Measurements from ENCODE around the gene ERCC4. TPM values are rescaled to one million over a fixed set of nuclear protein-coding genes. Genes with fewer than 3 reads are reported as not detected.
"Not testable (repeated sequence)": the region's sequence is repeated elsewhere in the genome, so short reads cannot be mapped to it uniquely, and the experiment has no call there.

Gene ERCC4
- 1 to 10 TPM; 6.3 to 6.6 TPM for total RNA-seq
- long read RNA-seq, partial matches to known transcripts = 0 of 4 reads
- long read RNA-seq, other reads (novel, unspliced or antisense) = 1 of 4 reads

- intact Hi-C loops (cut with DNase I, micrococcal nuclease) = loop anchor here in 1 of 2 donors (5.0 to 10.0 kb wide), 3 partner anchors 325 to 607 kb away; no protein-coding TSS in a partner anchor
- DNase-seq (peak; percentile 99 to 100), ATAC-seq (peak; percentile 98)
Measured at GRCh38 chr16:13919683-13920509, at the start of gene ERCC4. Gene ERCC4, plus strand, starts transcription at chr16:13920154. Its CDS starts 12 bp downstream, at chr16:13920166.

- ATAC-seq = no peak
- intact Hi-C loops (cut with DNase I, micrococcal nuclease) = no loop called here
- DNase-seq = no peak
Measured at GRCh38 chr16:13873835-13874438, 46.0 kb upstream of the ERCC4 start.

- no peak for DNase-seq
- ATAC-seq = no peak
- intact Hi-C loops (cut with DNase I, micrococcal nuclease) = no loop called here
Measured at GRCh38 chr16:13875614-13876284, 44.2 kb upstream of the ERCC4 start.

- ATAC-seq = no peak
- intact Hi-C loops (cut with DNase I, micrococcal nuclease) = no loop called here
- DNase-seq = no peak
Measured at GRCh38 chr16:13883276-13883675, 36.7 kb upstream of the ERCC4 start.

GRCh38 chr16:13883881-13884280 is 36.1 kb upstream of the ERCC4 start:
- ATAC-seq (no peak), DNase-seq (no peak)
- intact Hi-C loops (cut with DNase I, micrococcal nuclease) = no loop called here

- ATAC-seq (no peak), DNase-seq (no peak)
- intact Hi-C loops (cut with DNase I, micrococcal nuclease) = no loop called here
Measured at GRCh38 chr16:13885700-13886099, 34.3 kb upstream of the ERCC4 start.

GRCh38 chr16:13886608-13887007 is 33.3 kb upstream of the ERCC4 start:
- no peak for ATAC-seq
- no peak for DNase-seq
- intact Hi-C loops (cut with DNase I, micrococcal nuclease) = no loop called here

- intact Hi-C loops (cut with DNase I, micrococcal nuclease); ATAC-seq; DNase-seq: not testable (repeated sequence)
Measured at GRCh38 chr16:13889323-13889722, 30.6 kb upstream of the ERCC4 start.

- no peak for DNase-seq
- intact Hi-C loops (cut with DNase I, micrococcal nuclease) = no loop called here
- ATAC-seq = no peak
Measured at GRCh38 chr16:13892301-13892700, 27.7 kb upstream of the ERCC4 start.

GRCh38 chr16:13895516-13895915 is 24.4 kb upstream of the ERCC4 start:
- DNase-seq (no peak), ATAC-seq (no peak)
- intact Hi-C loops (cut with DNase I, micrococcal nuclease) = no loop called here

- no peak for DNase-seq
- intact Hi-C loops (cut with DNase I, micrococcal nuclease) = no loop called here
- ATAC-seq = no peak
Measured at GRCh38 chr16:13896543-13897182, 23.3 kb upstream of the ERCC4 start.

GRCh38 chr16:13897806-13898205 is 22.1 kb upstream of the ERCC4 start:
- no peak for DNase-seq
- intact Hi-C loops (cut with DNase I, micrococcal nuclease) = no loop called here
- ATAC-seq = no peak

- ATAC-seq (no peak), DNase-seq (no peak)
Measured at GRCh38 chr16:13898233-13898632, 21.7 kb upstream of the ERCC4 start.

GRCh38 chr16:13902052-13902451 is 17.9 kb upstream of the ERCC4 start:
- intact Hi-C loops (cut with DNase I, micrococcal nuclease) = no loop called here
- ATAC-seq (no peak), DNase-seq (no peak)

More at GRCh38 chr16:13898233-13898632, 21.7 kb upstream of the ERCC4 start:
- intact Hi-C loops (cut with DNase I, micrococcal nuclease) = no loop called here

- no peak for DNase-seq
- intact Hi-C loops (cut with DNase I, micrococcal nuclease) = no loop called here
Measured at GRCh38 chr16:13902677-13903076, 17.3 kb upstream of the ERCC4 start.

GRCh38 chr16:13904179-13904691 is 15.7 kb upstream of the ERCC4 start:
- DNase-seq = no peak
- intact Hi-C loops (cut with DNase I, micrococcal nuclease) = no loop called here
- ATAC-seq = no peak

More at GRCh38 chr16:13902677-13903076, 17.3 kb upstream of the ERCC4 start:
- no peak for ATAC-seq

GRCh38 chr16:13904822-13905221 is 15.1 kb upstream of the ERCC4 start:
- intact Hi-C loops (cut with DNase I, micrococcal nuclease) = not testable (repeated sequence)
- DNase-seq = peak in 1 of 2 donors; percentile 48

GRCh38 chr16:13906168-13907089 is 13.5 kb upstream of the ERCC4 start:
- intact Hi-C loops (cut with DNase I, micrococcal nuclease) = no loop called here
- DNase-seq (no peak), ATAC-seq (no peak)

More at GRCh38 chr16:13904822-13905221, 15.1 kb upstream of the ERCC4 start:
- not testable (repeated sequence) for ATAC-seq
